Astrocyte (in vitro differentiated cells and primary cell): ENCODE measurements around the gene ACOX1.

Source experiments
- CTCF ChIP-seq: IDR thresholded peaks from 2 replicates; pipeline ENCODE4 v1.5.1; 2011; ENCODE audit warnings: low read depth, mild to moderate bottlenecking, inconsistent platforms, low read length, moderate library complexity; ENCODE audit not compliant: insufficient read depth
- EZH2 ChIP-seq: IDR thresholded peaks from 2 replicates; pipeline ENCODE4 v1.6.1; 2012; ENCODE audit warnings: mild to moderate bottlenecking, low read length, inconsistent platforms; ENCODE audit not compliant: insufficient read depth

- TF ChIP-seq EZH2 (no peak), CTCF (no peak)
Measured at GRCh38 chr17:76017481-76018339, 38.7 kb upstream of the ACOX1 start.
